Measurements from ENCODE around the gene LRRC43. TPM values are rescaled to one million over a fixed set of nuclear protein-coding genes. Genes with fewer than 3 reads are reported as not detected.
"Not testable (repeated sequence)": the region's sequence is repeated elsewhere in the genome, so short reads cannot be mapped to it uniquely, and the experiment has no call there.

Gene LRRC43
- total RNA-seq, 1 donor from 2014 or later = 1.7 TPM

DNA sequence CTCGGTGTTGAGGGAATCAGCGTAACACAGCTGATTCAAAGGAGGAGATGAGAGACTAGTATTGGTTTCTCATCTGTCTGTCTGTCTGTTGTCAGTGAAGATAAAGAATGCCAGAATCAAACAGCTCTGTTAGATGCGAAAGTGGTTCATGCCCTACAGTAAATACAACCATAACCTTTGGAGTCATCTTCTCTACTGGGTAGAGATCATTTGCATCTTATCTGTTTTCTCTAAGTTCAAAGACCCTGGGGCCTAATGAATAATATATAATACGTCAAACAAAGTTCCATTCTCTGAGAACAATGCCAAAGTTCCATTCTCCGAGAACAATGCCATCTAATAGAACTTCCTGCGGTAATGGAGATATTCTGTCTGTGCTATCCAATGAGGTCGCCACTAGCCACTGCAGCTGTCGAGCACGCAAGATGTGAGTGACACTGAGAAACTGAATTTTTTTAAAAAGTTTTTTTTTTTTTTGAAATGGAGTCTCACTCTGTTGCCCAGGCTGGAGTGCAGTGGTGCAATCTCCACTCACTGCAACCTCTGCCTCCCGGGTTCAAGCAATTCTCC, 15.5 kb upstream of the LRRC43 start:
- H3K36me3 Mint-ChIP-seq (ENCODE audit: low read depth) = no peaks in the 10 kb centered on the region
- no peak overlapping the region for H3K27ac Mint-ChIP-seq (ENCODE audit: unreplicated experiment)
- no peaks in the 10 kb centered on the region for H3K9me3 Mint-ChIP-seq
- H3K27me3 Mint-ChIP-seq (ENCODE audit: low read depth) = no peaks in the 10 kb centered on the region
- TF ChIP-seq, protein P1, sequence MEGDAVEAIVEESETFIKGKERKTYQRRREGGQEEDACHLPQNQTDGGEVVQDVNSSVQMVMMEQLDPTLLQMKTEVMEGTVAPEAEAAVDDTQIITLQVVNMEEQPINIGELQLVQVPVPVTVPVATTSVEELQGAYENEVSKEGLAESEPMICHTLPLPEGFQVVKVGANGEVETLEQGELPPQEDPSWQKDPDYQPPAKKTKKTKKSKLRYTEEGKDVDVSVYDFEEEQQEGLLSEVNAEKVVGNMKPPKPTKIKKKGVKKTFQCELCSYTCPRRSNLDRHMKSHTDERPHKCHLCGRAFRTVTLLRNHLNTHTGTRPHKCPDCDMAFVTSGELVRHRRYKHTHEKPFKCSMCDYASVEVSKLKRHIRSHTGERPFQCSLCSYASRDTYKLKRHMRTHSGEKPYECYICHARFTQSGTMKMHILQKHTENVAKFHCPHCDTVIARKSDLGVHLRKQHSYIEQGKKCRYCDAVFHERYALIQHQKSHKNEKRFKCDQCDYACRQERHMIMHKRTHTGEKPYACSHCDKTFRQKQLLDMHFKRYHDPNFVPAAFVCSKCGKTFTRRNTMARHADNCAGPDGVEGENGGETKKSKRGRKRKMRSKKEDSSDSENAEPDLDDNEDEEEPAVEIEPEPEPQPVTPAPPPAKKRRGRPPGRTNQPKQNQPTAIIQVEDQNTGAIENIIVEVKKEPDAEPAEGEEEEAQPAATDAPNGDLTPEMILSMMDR (conservative IDR thresholded peaks at IDR 0.05) = no peak
- DNase-seq (ENCODE audit: low read depth, low spot score) = no peak
- no peak overlapping the region for H3K4me3 Mint-ChIP-seq
- peaks cover 7% of the 10 kb centered on the region for H3K4me1 Mint-ChIP-seq

DNA sequence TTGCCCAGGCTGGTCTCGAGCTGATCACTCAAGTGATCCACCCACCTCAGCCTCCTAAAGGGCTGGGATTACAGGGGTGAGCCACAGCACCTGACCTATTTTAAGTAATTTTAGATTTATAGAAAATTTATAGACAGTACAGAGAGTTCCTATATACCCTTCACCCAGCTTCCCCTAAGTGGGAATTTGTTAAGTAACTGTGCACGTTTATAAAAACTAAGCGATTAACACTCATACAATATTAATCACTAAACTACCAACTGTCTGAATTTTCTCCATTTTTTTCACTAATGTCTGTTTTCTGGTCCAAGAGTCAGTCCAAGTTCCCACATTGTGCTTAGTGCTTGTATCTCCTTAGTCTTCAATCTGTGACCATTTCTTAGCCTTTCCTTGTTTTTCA, 14.4 kb upstream of the LRRC43 start:
- H3K27ac Mint-ChIP-seq (ENCODE audit: unreplicated experiment) = no peak overlapping the region

DNA sequence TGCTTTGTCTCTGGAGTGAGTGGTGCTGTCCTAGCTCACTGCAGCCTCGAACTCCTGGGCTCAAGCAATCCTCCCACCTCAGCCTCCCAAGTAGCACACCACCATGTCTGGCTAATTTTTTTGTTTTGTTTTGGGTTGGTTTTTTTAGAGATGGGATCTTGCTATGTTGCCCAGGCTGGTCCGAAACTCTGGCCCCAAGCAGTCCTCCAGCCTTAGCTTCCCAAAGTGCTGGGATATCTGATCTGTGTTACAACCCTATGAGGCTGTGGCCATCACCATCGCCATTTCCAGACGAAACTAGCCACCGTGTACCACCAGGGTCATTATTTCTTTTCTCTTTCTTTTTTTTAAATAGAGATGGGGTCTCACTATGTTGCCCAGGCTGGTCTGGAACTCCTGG, 11.5 kb upstream of the LRRC43 start:
- Mint-ChIP-seq H3K27me3 (ENCODE audit: low read depth) (no peaks in the 10 kb centered on the region), H3K4me3 (no peak overlapping the region), H3K27ac (ENCODE audit: unreplicated experiment) (no peak overlapping the region), H3K9me3 (no peaks in the 10 kb centered on the region), H3K4me1 (peaks cover 7% of the 10 kb centered on the region), H3K36me3 (ENCODE audit: low read depth) (no peaks in the 10 kb centered on the region)
- TF ChIP-seq, protein P1 (conservative IDR thresholded peaks at IDR 0.05) = no peak
- no peak for DNase-seq (ENCODE audit: low read depth, low spot score)

More for the DNA sequence above, 14.4 kb upstream of the LRRC43 start:
- no peak for DNase-seq (ENCODE audit: low read depth, low spot score)
- H3K9me3 Mint-ChIP-seq = no peaks in the 10 kb centered on the region
- TF ChIP-seq, protein P1 (conservative IDR thresholded peaks at IDR 0.05) = no peak
- no peak overlapping the region for H3K4me3 Mint-ChIP-seq
- H3K36me3 Mint-ChIP-seq (ENCODE audit: low read depth) = no peaks in the 10 kb centered on the region
- H3K4me1 Mint-ChIP-seq = peaks cover 7% of the 10 kb centered on the region
- no peaks in the 10 kb centered on the region for H3K27me3 Mint-ChIP-seq (ENCODE audit: low read depth)

DNA sequence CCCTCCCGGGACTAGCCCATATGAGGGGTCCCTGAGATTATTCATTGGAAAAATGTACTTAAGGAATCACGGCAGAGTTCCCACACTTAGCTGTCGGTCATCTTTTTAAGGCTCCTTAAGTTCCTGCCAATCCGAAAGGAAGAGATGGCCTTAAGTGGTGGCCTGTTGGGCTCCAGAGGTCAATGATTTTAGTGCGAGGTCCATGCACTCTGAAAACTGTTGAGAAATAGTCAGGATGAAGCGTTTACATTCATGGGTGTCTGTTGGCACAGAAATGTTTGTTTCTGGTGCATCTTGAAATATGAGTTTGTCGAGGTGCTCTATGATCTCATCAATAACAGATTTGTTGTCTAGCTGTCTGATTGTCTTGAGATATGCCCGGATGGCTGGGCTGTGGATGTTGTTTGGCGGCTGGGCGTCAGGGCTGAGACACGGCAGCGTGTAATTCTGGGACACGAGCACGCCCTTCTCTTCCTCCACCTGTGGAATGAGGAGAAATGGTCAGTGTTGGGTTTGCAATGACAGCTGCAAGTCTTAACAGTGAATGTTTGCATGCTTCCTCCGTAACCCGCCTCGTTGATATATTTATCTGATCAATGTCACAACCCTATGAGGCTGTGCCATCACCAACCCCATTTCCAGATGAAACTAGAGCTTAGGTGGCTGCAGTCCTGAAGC, 10.5 kb upstream of the LRRC43 start:
- Mint-ChIP-seq H3K4me1 (peaks cover under 1% of the 10 kb centered on the region), H3K27me3 (ENCODE audit: low read depth) (no peaks in the 10 kb centered on the region), H3K9me3 (no peaks in the 10 kb centered on the region), H3K36me3 (ENCODE audit: low read depth) (no peaks in the 10 kb centered on the region), H3K27ac (ENCODE audit: unreplicated experiment) (no peak overlapping the region), H3K4me3 (no peak overlapping the region)
- DNase-seq (ENCODE audit: low read depth, low spot score) = no peak
- TF ChIP-seq, protein P1 (conservative IDR thresholded peaks at IDR 0.05) = no peak

DNA sequence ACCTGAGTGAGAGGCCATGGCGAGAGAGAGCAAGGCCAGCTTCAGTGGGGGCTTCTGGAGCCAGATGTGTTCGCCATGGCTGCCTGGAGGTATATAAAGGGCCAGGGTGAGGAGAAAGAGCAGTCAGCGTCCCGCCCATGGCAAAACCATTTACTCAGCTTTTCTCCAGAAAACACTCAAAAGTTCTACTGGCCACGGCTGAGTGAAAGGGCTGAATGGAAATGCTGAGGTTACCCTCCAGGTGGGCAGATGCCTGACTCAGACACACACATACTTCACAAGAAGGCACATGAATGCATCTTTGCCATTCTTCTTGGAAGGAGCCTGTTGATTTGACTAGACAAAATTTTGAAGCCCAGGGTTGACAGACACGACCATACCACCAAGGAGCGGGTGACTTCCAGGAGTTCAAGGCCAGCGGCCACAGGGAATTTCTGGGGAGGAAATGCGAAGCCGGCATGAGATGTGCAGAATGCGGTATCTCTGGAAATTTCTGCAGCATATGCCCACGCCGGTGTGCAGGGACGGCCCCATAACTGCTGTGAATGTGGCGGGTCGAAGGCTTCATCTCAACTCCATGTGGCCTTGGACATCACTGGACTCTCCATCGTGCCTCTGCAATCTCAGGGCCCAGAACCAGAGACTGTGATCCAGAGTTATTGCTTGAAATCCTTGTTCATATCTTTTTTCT, 8.6 kb upstream of the LRRC43 start, which contains the start of gene IL31:
Gene IL31, minus strand, starts transcription at position 67 of the 691 bp plus-strand sequence. Its CDS starts 49 bp downstream, at position 18.
- no peak within 1 kb of the TSS for H3K27ac Mint-ChIP-seq (ENCODE audit: unreplicated experiment)
- no peak for DNase-seq (ENCODE audit: low read depth, low spot score)
- no peaks in the 10 kb centered on the region for H3K27me3 Mint-ChIP-seq (ENCODE audit: low read depth)
- H3K4me3 Mint-ChIP-seq = no peak within 1 kb of the TSS
- TF ChIP-seq, protein P1 (conservative IDR thresholded peaks at IDR 0.05) = no peak
- no peaks in the 10 kb centered on the region for H3K36me3 Mint-ChIP-seq (ENCODE audit: low read depth)
- no peaks in the 10 kb centered on the region for H3K4me1 Mint-ChIP-seq
- no peaks in the 10 kb centered on the region for H3K9me3 Mint-ChIP-seq

DNA sequence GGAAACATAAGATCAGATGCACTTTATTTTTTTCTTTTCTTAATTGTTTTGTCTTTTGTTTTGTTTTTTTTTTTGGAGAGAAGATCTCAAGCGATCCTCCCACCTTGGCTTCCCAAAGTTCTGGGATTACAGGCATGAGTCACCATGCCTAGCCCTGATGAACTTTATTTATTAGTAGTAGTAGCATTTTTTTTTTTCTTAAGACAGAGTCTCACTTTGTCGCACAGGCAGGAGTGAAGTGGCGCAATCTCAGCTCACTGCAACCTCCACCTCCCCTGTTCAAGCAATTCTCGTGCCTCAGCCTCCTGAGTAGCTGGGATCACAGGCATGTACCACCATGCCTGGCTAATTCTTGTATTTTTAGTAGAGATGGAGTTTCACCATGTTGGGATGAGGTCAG, 6.5 kb upstream of the LRRC43 start:
- not testable (repeated sequence) for H3K9me3 Mint-ChIP-seq; H3K36me3 Mint-ChIP-seq (ENCODE audit: low read depth); DNase-seq (ENCODE audit: low read depth, low spot score); H3K4me1 Mint-ChIP-seq; H3K4me3 Mint-ChIP-seq; H3K27ac Mint-ChIP-seq (ENCODE audit: unreplicated experiment); H3K27me3 Mint-ChIP-seq (ENCODE audit: low read depth)

Data from neural crest cell (in vitro differentiated cells).